ENCODE data around the gene TEKTIP1. TPM values are rescaled to one million over a fixed set of nuclear protein-coding genes. Genes with fewer than 3 reads are reported as not detected.

Gene TEKTIP1
- total RNA-seq, 1 donor from 2014 or later, result 1.4 TPM

DNA sequence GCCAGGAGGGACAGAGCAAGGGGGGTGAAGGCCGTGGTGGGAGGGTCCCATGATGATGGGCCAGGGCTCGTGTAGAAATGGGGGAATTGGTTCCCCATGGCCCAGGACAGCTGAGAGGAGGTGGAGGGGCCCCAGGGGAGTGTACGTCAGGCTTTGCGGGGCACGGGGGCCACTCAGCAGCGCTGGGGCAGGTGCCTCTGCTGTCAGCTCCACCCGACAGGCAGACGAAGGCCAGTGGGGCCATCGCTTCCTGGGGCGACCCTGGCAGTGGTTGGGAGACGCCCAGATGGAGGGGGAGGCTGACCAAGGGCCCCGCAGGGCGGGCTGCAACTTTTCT is 1.9 kb upstream of the TEKTIP1 start:
- Mint-ChIP-seq H3K9me3 (ENCODE audit: unreplicated experiment) (no peaks in the 10 kb centered on the region), H3K27me3 (ENCODE audit: unreplicated experiment) (peaks cover 18% of the 10 kb centered on the region), H3K27ac (ENCODE audit: unreplicated experiment) (no peak overlapping the region), H3K4me1 (ENCODE audit: unreplicated experiment) (peaks cover 2% of the 10 kb centered on the region), H3K36me3 (ENCODE audit: low read depth, unreplicated experiment) (peaks cover 11% of the 10 kb centered on the region), H3K4me3 (ENCODE audit: unreplicated experiment) (no peak overlapping the region)
- no peak for DNase-seq (ENCODE audit: low spot score)
- TF ChIP-seq, protein P1, sequence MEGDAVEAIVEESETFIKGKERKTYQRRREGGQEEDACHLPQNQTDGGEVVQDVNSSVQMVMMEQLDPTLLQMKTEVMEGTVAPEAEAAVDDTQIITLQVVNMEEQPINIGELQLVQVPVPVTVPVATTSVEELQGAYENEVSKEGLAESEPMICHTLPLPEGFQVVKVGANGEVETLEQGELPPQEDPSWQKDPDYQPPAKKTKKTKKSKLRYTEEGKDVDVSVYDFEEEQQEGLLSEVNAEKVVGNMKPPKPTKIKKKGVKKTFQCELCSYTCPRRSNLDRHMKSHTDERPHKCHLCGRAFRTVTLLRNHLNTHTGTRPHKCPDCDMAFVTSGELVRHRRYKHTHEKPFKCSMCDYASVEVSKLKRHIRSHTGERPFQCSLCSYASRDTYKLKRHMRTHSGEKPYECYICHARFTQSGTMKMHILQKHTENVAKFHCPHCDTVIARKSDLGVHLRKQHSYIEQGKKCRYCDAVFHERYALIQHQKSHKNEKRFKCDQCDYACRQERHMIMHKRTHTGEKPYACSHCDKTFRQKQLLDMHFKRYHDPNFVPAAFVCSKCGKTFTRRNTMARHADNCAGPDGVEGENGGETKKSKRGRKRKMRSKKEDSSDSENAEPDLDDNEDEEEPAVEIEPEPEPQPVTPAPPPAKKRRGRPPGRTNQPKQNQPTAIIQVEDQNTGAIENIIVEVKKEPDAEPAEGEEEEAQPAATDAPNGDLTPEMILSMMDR (IDR thresholded peaks at IDR 0.05; ENCODE audit: unreplicated experiment), result no peak

DNA sequence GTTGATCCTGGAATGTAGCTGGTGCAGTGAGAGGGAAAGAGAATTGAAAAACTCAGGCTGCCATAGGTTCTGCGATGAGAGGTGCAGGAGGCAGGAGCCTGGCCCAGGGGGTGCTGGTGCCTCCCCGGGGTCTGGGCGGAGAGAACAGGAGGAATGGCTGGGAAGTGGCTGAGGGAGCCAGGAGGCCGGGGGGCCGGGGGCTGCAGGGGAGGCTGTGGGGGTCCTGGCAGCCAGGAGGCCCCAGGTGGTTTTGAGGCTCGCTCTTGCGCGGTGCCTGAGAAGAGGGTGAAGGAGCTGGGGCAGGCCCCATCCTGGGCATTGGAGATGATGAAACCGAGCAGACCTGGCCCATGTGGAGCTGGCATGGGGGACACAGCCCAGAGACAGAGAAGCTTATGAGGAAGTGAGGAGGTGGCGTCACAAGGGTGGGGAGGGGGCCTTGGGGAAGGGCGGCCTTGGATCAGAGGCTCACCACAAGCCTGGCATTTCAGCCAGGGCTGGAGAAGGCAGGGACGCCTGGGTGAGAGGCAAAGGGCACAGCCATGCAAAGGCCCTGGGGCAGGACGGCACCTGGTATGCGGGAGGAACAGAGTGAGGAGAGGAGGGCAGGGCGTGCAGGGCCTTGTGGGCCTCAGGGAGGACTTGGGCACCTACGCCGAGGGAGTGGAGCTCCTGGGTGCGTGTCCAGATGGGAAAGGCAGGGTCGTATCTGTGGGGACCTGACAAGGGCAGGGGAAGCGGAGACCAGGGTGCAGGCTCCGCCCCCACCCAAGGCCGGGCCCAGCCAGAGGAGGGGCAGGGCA is 1.3 kb upstream of the TEKTIP1 start:
- no peak for DNase-seq (ENCODE audit: low spot score)
- Mint-ChIP-seq H3K27ac (ENCODE audit: unreplicated experiment) (no peak overlapping the region), H3K36me3 (ENCODE audit: low read depth, unreplicated experiment) (peaks cover 11% of the 10 kb centered on the region), H3K9me3 (ENCODE audit: unreplicated experiment) (no peaks in the 10 kb centered on the region), H3K4me1 (ENCODE audit: unreplicated experiment) (peaks cover 2% of the 10 kb centered on the region), H3K4me3 (ENCODE audit: unreplicated experiment) (no peak overlapping the region), H3K27me3 (ENCODE audit: unreplicated experiment) (peaks cover 15% of the 10 kb centered on the region)
- TF ChIP-seq, protein P1 (IDR thresholded peaks at IDR 0.05; ENCODE audit: unreplicated experiment), result no peak

DNA sequence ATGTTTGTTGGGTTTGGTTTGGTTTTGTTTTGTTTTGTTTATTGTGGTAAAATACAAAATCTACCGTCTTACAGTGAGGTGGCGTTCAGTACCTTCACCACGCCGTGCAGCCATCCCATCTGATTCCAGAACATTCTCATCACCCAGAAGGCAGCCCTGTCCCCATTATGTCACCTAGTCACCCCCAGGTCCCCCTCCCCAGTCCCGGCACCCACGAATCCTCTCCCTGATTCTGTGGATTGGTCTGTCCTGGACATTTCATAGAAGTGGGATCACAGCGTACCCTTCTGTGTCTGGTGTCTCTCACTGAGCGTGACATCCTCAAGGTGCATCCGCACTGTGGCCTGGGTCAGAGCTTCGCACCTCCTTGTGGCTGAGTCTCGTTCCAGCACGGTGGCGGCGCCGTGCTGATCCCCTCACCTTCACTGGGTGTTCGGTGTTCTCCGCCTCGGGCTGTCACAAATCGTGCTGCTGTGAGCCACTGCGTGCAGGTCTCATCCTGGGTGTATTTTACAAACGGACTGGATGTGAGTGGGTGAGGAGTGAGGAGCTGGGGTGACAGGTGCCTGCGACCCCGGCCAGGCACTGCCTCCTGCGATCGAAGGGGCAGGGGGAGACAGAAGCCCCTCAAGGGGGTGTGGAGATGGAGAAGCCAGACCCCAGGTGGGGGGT is 580 bp upstream of the TEKTIP1 start:
- Mint-ChIP-seq H3K36me3 (ENCODE audit: low read depth, unreplicated experiment) (peaks cover 10% of the 10 kb centered on the region), H3K4me3 (ENCODE audit: unreplicated experiment) (no peak overlapping the region), H3K27me3 (ENCODE audit: unreplicated experiment) (peaks cover 14% of the 10 kb centered on the region), H3K4me1 (ENCODE audit: unreplicated experiment) (peaks cover 2% of the 10 kb centered on the region), H3K9me3 (ENCODE audit: unreplicated experiment) (no peaks in the 10 kb centered on the region), H3K27ac (ENCODE audit: unreplicated experiment) (no peak overlapping the region)
- TF ChIP-seq, protein P1 (IDR thresholded peaks at IDR 0.05; ENCODE audit: unreplicated experiment), result no peak
- no peak for DNase-seq (ENCODE audit: low spot score)

DNA sequence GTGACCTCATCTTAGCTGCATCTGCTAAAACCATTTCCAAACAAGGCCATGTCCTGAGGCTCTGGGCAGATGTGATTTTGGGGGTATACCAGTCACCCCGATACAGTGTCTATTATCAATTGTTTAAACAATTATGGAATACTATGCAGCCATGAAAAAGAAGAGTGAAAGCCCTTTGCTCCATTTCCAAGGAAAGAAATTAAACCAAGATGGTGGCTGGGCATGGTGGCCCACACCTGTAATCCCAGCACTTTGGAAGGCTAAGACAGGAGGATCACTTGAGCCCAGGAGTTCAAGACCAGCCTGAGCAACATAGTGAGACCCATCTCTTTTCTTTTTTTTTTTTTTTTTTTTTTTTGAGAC is 763 bp downstream of the TEKTIP1 start:
- H3K9me3 Mint-ChIP-seq (ENCODE audit: unreplicated experiment), result no peaks in the 10 kb centered on the region
- H3K4me1 Mint-ChIP-seq (ENCODE audit: unreplicated experiment), result peaks cover 2% of the 10 kb centered on the region
- no peak for DNase-seq (ENCODE audit: low spot score)
- peaks cover 5% of the 10 kb centered on the region for H3K36me3 Mint-ChIP-seq (ENCODE audit: low read depth, unreplicated experiment)
- H3K27me3 Mint-ChIP-seq (ENCODE audit: unreplicated experiment), result peaks cover 14% of the 10 kb centered on the region
- no peak overlapping the region for H3K27ac Mint-ChIP-seq (ENCODE audit: unreplicated experiment)
- TF ChIP-seq, protein P1 (IDR thresholded peaks at IDR 0.05; ENCODE audit: unreplicated experiment), result no peak
- peak overlapping the region; percentile 42 for H3K4me3 Mint-ChIP-seq (ENCODE audit: unreplicated experiment)
